Endothelial cell of umbilical vein (primary cell): Measurements from ENCODE around the gene FAM184B.

ENCODE experiments used
- EZH2 ChIP-seq: IDR thresholded peaks from 2 replicates; pipeline ENCODE4 v1.6.1; 2012; ENCODE audit warnings: borderline replicate concordance, low read depth, mild to moderate bottlenecking, moderate library complexity, low read length, inconsistent platforms; ENCODE audit not compliant: severe bottlenecking
- FOS ChIP-seq: IDR thresholded peaks from 2 replicates; pipeline ENCODE4 v1.6.1; 2011; ENCODE audit warnings: mild to moderate bottlenecking, low read length, moderate library complexity, borderline replicate concordance; ENCODE audit not compliant: insufficient read depth
- POLR2A ChIP-seq: IDR thresholded peaks from 2 replicates; pipeline ENCODE4 v1.6.1; 2012; ENCODE audit warnings: low read depth, mild to moderate bottlenecking, control low read depth, low read length
- TF ChIP-seq, protein P1 (sequence below), 2 donors: IDR thresholded peaks; 1 replicate in 1 of 2; 2 replicates in 1 of 2; pipeline ENCODE4 v1.5.1; 2011; ENCODE audit warnings: low read length in 2 of 2, mild to moderate bottlenecking in 2 of 2, moderate library complexity in 2 of 2, control low read depth in 1 of 2, inconsistent platforms in 1 of 2, low read depth in 1 of 2; ENCODE audit not compliant: insufficient read depth in 1 of 2; ENCODE audit errors: extremely low read depth in 1 of 2

- TF ChIP-seq, protein P1, sequence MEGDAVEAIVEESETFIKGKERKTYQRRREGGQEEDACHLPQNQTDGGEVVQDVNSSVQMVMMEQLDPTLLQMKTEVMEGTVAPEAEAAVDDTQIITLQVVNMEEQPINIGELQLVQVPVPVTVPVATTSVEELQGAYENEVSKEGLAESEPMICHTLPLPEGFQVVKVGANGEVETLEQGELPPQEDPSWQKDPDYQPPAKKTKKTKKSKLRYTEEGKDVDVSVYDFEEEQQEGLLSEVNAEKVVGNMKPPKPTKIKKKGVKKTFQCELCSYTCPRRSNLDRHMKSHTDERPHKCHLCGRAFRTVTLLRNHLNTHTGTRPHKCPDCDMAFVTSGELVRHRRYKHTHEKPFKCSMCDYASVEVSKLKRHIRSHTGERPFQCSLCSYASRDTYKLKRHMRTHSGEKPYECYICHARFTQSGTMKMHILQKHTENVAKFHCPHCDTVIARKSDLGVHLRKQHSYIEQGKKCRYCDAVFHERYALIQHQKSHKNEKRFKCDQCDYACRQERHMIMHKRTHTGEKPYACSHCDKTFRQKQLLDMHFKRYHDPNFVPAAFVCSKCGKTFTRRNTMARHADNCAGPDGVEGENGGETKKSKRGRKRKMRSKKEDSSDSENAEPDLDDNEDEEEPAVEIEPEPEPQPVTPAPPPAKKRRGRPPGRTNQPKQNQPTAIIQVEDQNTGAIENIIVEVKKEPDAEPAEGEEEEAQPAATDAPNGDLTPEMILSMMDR (IDR thresholded peaks at IDR 0.05; ENCODE audit: extremely low read depth in 1 of 2, insufficient read depth in 1 of 2, low read depth in 1 of 2, low read length in 2 of 2): no peak
- TF ChIP-seq FOS (no peak), EZH2 (no peak), POLR2A (no peak)
These were observed 8.2 kb downstream of the FAM184B start for GRCh38 chr4:17773135-17773698.
